ENCODE measurements around the gene HTRA1. TPM values are rescaled to one million over a fixed set of nuclear protein-coding genes. Genes with fewer than 3 reads are reported as not detected.

The HTRA1 gene
- total RNA-seq, 2 donors from 2014 or later, result 29.3 to 36.6 TPM

DNA sequence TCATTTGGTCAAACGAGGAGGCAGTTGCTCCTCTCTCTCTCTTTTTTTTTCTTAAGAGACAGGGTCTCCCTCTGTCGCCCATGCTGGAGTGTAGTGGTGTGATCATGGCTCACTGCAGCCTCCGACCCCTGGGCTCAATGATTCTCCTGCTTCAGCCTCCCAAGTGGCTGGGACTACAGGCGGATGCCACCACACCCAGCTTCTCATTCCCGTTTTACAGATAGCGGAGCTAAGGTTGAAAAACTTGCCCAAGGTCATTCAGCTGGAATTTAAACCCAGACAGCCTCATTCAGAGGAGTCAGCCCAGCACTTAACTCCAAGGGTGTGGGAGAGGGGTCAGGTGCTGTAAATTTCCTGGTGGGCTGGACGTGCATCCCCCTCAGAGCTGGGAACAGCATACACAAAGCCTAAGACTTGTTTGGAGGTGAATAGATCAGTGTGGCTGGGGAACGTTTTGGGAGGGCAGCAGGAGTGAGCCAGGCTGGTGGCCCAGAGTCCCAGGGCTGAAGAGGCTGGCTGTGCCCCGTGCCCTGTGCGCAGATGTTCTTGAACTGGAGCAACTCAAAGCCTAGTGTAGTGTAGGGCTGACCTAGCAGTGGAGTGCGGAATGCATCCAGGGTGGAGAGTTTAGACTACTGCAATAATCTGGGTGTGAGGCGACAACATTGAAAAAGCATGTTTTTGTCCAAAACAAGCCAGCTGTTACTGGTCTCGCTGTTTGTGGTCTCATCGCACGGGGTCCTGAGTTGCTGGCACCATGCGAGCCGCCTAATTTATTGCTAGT is 2.3 kb downstream of the HTRA1 start:
- no peak for TF ChIP-seq POLR2A (IDR thresholded peaks at IDR 0.05)
- no peak for TF ChIP-seq CTCF (IDR thresholded peaks at IDR 0.05)
- Histone ChIP-seq H3K4me3 (no peak overlapping the region), H3K27ac (no peak overlapping the region), H3K36me3 (replicated peaks in 1 of 2; ENCODE audit: insufficient read depth in 1 of 2, low read depth in 2 of 2) (no peaks in the 10 kb centered on the region), H3K9me3 (no peaks in the 10 kb centered on the region), H3K27me3 (no peaks in the 10 kb centered on the region), H3K4me1 (peaks cover 25% of the 10 kb centered on the region)
- WGBS, 2 donors, result 76 to 77% methylated on average over 16 to 17 of the region's 17 CpGs
- ATAC-seq (no peak), DNase-seq (no peak)
- intact Hi-C loops (cut with DNase I), result no loop called here

DNA sequence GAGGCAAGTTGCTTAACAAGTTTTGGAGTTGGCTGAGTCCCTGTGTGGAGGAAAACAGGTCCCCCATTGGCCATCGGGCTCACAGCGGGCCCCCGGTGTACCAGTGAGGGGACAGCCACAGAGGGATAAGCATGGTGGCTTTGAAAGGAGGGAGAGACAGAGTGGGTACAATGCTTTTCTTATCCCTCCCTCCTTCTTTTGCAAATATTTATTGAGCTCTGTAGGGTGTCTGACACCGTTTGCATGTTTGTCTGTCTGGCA is 2.8 kb downstream of the HTRA1 start:
- Histone ChIP-seq H3K27me3 (no peaks in the 10 kb centered on the region), H3K9me3 (no peaks in the 10 kb centered on the region), H3K36me3 (replicated peaks in 1 of 2; ENCODE audit: insufficient read depth in 1 of 2, low read depth in 2 of 2) (no peaks in the 10 kb centered on the region), H3K4me1 (peaks cover 25% of the 10 kb centered on the region), H3K4me3 (no peak overlapping the region), H3K27ac (no peak overlapping the region)
- intact Hi-C loops (cut with DNase I), result no loop called here
- no peak for ATAC-seq
- WGBS, 2 donors, result 77 to 84% methylated on average over 4 of the region's 4 CpGs
- no peak for DNase-seq
- no peak for TF ChIP-seq POLR2A (IDR thresholded peaks at IDR 0.05)

DNA sequence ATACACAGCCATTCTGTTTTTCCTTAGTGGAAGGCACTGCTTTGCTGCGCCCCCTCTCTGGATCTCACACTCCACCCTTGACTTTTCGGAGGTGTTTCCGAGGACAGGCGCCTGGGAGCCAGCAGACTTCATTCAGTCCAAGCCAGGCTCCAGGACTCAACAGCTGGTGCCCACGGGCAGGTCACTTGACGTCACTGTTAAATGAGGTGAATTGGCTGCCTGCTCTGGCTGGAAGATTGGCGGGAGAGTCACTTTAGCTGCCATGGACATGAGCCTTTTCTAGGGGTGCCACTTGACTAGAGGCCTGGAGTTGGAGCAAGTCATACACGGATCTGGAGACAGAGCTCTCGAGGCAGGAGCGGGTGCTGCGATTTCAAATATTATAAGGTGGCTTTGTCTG is 3.2 kb downstream of the HTRA1 start:
- no peak for DNase-seq
- intact Hi-C loops (cut with DNase I), result no loop called here

GRCh38 chr10:122465401-122466040 is 4.2 kb downstream of the HTRA1 start:
- Histone ChIP-seq H3K4me1 (peaks cover 21% of the 10 kb centered on the region), H3K9me3 (no peaks in the 10 kb centered on the region), H3K27me3 (no peaks in the 10 kb centered on the region), H3K27ac (no peak overlapping the region), H3K4me3 (no peak overlapping the region), H3K36me3 (replicated peaks in 1 of 2; ENCODE audit: insufficient read depth in 1 of 2, low read depth in 2 of 2) (no peaks in the 10 kb centered on the region)
- no peak for TF ChIP-seq CTCF (IDR thresholded peaks at IDR 0.05)
- TF ChIP-seq POLR2A (IDR thresholded peaks at IDR 0.05), result no peak
- ATAC-seq (no peak), DNase-seq (no peak)
- 72 to 83% methylated on average over 6 of the region's 6 CpGs for WGBS, 2 donors
- intact Hi-C loops (cut with DNase I), result no loop called here

More for the DNA sequence above, 3.2 kb downstream of the HTRA1 start:
- H3K36me3 ChIP-seq (replicated peaks in 1 of 2; ENCODE audit: insufficient read depth in 1 of 2, low read depth in 2 of 2), result no peaks in the 10 kb centered on the region
- H3K27ac ChIP-seq, result no peak overlapping the region
- peaks cover 25% of the 10 kb centered on the region for H3K4me1 ChIP-seq
- WGBS, 2 donors, result 90 to 91% methylated on average over 11 of the region's 11 CpGs
- TF ChIP-seq CTCF (IDR thresholded peaks at IDR 0.05) (no peak), POLR2A (IDR thresholded peaks at IDR 0.05) (no peak)
- H3K9me3 ChIP-seq, result no peaks in the 10 kb centered on the region
- H3K27me3 ChIP-seq, result no peaks in the 10 kb centered on the region
- ATAC-seq, result no peak
- no peak overlapping the region for H3K4me3 ChIP-seq

- no peaks in the 10 kb centered on the region for H3K36me3 ChIP-seq (replicated peaks in 1 of 2; ENCODE audit: insufficient read depth in 1 of 2, low read depth in 2 of 2)
- no peak for ATAC-seq
- no peak overlapping the region for H3K27ac ChIP-seq
- WGBS, 2 donors, result 69 to 84% methylated on average over 8 of the region's 8 CpGs
- no peaks in the 10 kb centered on the region for H3K27me3 ChIP-seq
- DNase-seq, result no peak
- intact Hi-C loops (cut with DNase I), result no loop called here
- H3K9me3 ChIP-seq, result no peaks in the 10 kb centered on the region
- peaks cover 15% of the 10 kb centered on the region for H3K4me1 ChIP-seq
- TF ChIP-seq CTCF (IDR thresholded peaks at IDR 0.05) (no peak), POLR2A (IDR thresholded peaks at IDR 0.05) (no peak)
- H3K4me3 ChIP-seq, result no peak overlapping the region
Observed at GRCh38 chr10:122466951-122467381, 5.6 kb downstream of the HTRA1 start.
